A549 (cell line): ENCODE results near the gene WBP11. TPM values are rescaled to one million over a fixed set of nuclear protein-coding genes. Genes with fewer than 3 reads are reported as not detected.
A peak's percentile ranks its signal among the peaks of the same experiment; 100 is the strongest.

Source experiments
- ATAC-seq, 2 experiments: fragments of 200-7000 bp in 1 of 2; fragments of >200 bp in 1 of 2; cut with Nextera tagmentation in 1 of 2; cut with Tn5 transposase in 1 of 2; 3 replicates each; pipeline versions ENCODE4 v1.8.0 to v1.9.1; 2018 to 2020; ENCODE audit warnings: mild to moderate bottlenecking in 1 of 2, moderate library complexity in 1 of 2
- CTCF ChIA-PET: fragments of 300-600 bp; sonication (Branson Sonifier 250); formaldehyde crosslinking; extraction: SDS; loops from one replicate; lab custom pipeline; 2021; ENCODE audit warnings: antibody characterized with exemption, inconsistent platforms; lab: Yijun Ruan, JAX
- POLR2A ChIA-PET: fragments of 350-600 bp; formaldehyde crosslinking; extraction: SDS; loops from one replicate; lab custom pipeline; 2021; ENCODE audit warnings: antibody characterized with exemption, inconsistent platforms; lab: Yijun Ruan, JAX
- DNase-seq, 2 experiments: peaks; one replicate each; pipeline versions ENCODE4 v3.0.0 to v3.0.0-alpha.2; 2011 to 2016; ENCODE audit warnings: low read depth in 1 of 2, low spot score in 1 of 2
- FAIRE-seq: peaks from 2 replicates; lab custom pipeline; 2011; peaks lifted over from hg19 to GRCh38; lab: Jason Lieb, UNC
- H3K27ac ChIP-seq, 2 experiments: fragments of >200 bp; sonication (Bioruptor Twin); formaldehyde crosslinking; 3 replicates each; pipeline ENCODE4 v1.5.1; 2016 to 2017
- H3K4me1 ChIP-seq: fragments of >200 bp; sonication (Bioruptor Twin); formaldehyde crosslinking; 3 replicates; pipeline ENCODE4 v1.6.1; 2016
- H3K4me2 ChIP-seq: fragments of >200 bp; sonication (Bioruptor Twin); formaldehyde crosslinking; 3 replicates; pipeline ENCODE4 v1.6.1; 2016
- H3K4me3 ChIP-seq: fragments of >200 bp; sonication (Bioruptor Twin); formaldehyde crosslinking; 3 replicates; pipeline ENCODE4 v1.5.1; 2016
- H3K9me3 ChIP-seq: fragments of >200 bp; sonication (Bioruptor Twin); formaldehyde crosslinking; 3 replicates; pipeline ENCODE4 v1.6.1; 2016
- ATOH8 ChIP-seq: fragments of 250-450 bp; sonication (Bioruptor Pico); IDR thresholded peaks from 2 replicates; pipeline ENCODE4 v1.5.0; 2020; ENCODE audit warnings: low read depth, mild to moderate bottlenecking, moderate library complexity
- CBX2 ChIP-seq: fragments of 200-600 bp; sonication (generic); IDR thresholded peaks from 2 replicates; pipeline ENCODE4 v1.6.1; 2016; ENCODE audit warnings: low read depth, mild to moderate bottlenecking, borderline replicate concordance
- CBX8 ChIP-seq: fragments of 200-600 bp; sonication (generic); IDR thresholded peaks from 2 replicates; pipeline ENCODE4 v1.6.1; 2016
- CHD2 ChIP-seq: fragments of 150-350 bp; IDR thresholded peaks from 2 replicates; pipeline ENCODE4 v1.6.1; 2014; ENCODE audit warnings: low read length; ENCODE audit not compliant: partially characterized antibody
- CTCF ChIP-seq: fragments of >200 bp; sonication (Bioruptor Twin); formaldehyde crosslinking; IDR thresholded peaks from 3 replicates; pipeline ENCODE4 v1.5.1; 2016
- EHF ChIP-seq: fragments of 250-450 bp; sonication (Bioruptor Pico); IDR thresholded peaks from 2 replicates; pipeline ENCODE4 v1.5.0; 2020; ENCODE audit warnings: mild to moderate bottlenecking
- ESRRA ChIP-seq: fragments of 150-350 bp; IDR thresholded peaks from 2 replicates; pipeline ENCODE4 v1.6.1; 2014; ENCODE audit warnings: mild to moderate bottlenecking, low read length, borderline replicate concordance
- HDAC2 ChIP-seq: fragments of 200-600 bp; sonication (generic); IDR thresholded peaks from 2 replicates; pipeline ENCODE4 v1.6.1; 2016
- HEYL ChIP-seq: fragments of 250-450 bp; sonication (Bioruptor Pico); IDR thresholded peaks from 2 replicates; pipeline ENCODE4 v1.8.0; 2021; ENCODE audit warnings: mild to moderate bottlenecking, moderate library complexity
- HMGXB4 ChIP-seq: fragments of 250-450 bp; sonication (Bioruptor Pico); IDR thresholded peaks from 2 replicates; pipeline ENCODE4 v1.5.0; 2021; ENCODE audit warnings: mild to moderate bottlenecking, moderate library complexity, borderline replicate concordance
- HOXB13 ChIP-seq: fragments of 250-450 bp; sonication (Bioruptor Pico); IDR thresholded peaks from 2 replicates; pipeline ENCODE4 v1.5.0; 2020; ENCODE audit warnings: low read depth, mild to moderate bottlenecking, moderate library complexity
- HOXB5 ChIP-seq: fragments of 250-450 bp; sonication (Bioruptor Pico); IDR thresholded peaks from 2 replicates; pipeline ENCODE4 v1.5.0; 2020; ENCODE audit warnings: mild to moderate bottlenecking, moderate library complexity
- JUN ChIP-seq, 2 experiments: fragments of >200 bp; sonication (Bioruptor Twin); formaldehyde crosslinking; IDR thresholded peaks; 2 replicates in 1 of 2; 3 replicates in 1 of 2; pipeline ENCODE4 v1.6.1; 2016 to 2017
- JUNB ChIP-seq: fragments of >200 bp; sonication (Bioruptor Twin); formaldehyde crosslinking; IDR thresholded peaks from 2 replicates; pipeline ENCODE4 v1.6.1; 2016
- KDM5A ChIP-seq: fragments of 200-600 bp; sonication (generic); IDR thresholded peaks from 2 replicates; pipeline ENCODE4 v1.6.1; 2016; ENCODE audit warnings: antibody characterized with exemption, mild to moderate bottlenecking
- MAFK ChIP-seq: fragments of 450-650 bp; IDR thresholded peaks from 2 replicates; pipeline ENCODE4 v1.6.1; 2014; ENCODE audit not compliant: partially characterized antibody
- MAX ChIP-seq: IDR thresholded peaks from 2 replicates; pipeline ENCODE4 v1.6.1; 2012
- MAZ ChIP-seq: fragments of 150-350 bp; IDR thresholded peaks from 2 replicates; pipeline ENCODE4 v1.6.1; 2014; ENCODE audit warnings: antibody characterized with exemption, low read depth, low read length, borderline replicate concordance
- MYC ChIP-seq: IDR thresholded peaks from 2 replicates; pipeline ENCODE4 v1.6.1; 2012; ENCODE audit warnings: mild to moderate bottlenecking, inconsistent platforms, low read length, improper control_type of control experiment, borderline replicate concordance
- PBX3 ChIP-seq: IDR thresholded peaks from 2 replicates; pipeline ENCODE4 v1.6.1; 2012
- PHF8 ChIP-seq: fragments of 200-600 bp; sonication (generic); IDR thresholded peaks from 2 replicates; pipeline ENCODE4 v1.6.1; 2016; ENCODE audit warnings: low read depth, mild to moderate bottlenecking, antibody characterized with exemption, moderate library complexity, borderline replicate concordance
- POLR2AphosphoS2 ChIP-seq: conservative IDR thresholded peaks from 2 replicates; pipeline ENCODE4 v1.6.1; 2012; ENCODE audit warnings: low read length, improper control_type of control experiment, inconsistent platforms
- RAD21 ChIP-seq, 2 experiments: fragments of >200 bp in 1 of 2; sonication (Bioruptor Twin) in 1 of 2; formaldehyde crosslinking in 1 of 2; IDR thresholded peaks in 1 of 2; conservative IDR thresholded peaks in 1 of 2; 2 replicates in 1 of 2; 3 replicates in 1 of 2; pipeline ENCODE4 v1.6.1; 2012 to 2018; ENCODE audit warnings: inconsistent platforms in 1 of 2
- RARB ChIP-seq: fragments of 250-450 bp; sonication (Bioruptor Pico); IDR thresholded peaks from 2 replicates; pipeline ENCODE4 v1.8.0; 2021; ENCODE audit warnings: mild to moderate bottlenecking, moderate library complexity
- RCOR1 ChIP-seq: fragments of 150-350 bp; IDR thresholded peaks from 2 replicates; pipeline ENCODE4 v1.6.1; 2014; ENCODE audit warnings: antibody characterized with exemption, low read length, low read depth
- RFX5 ChIP-seq: fragments of 450-650 bp; IDR thresholded peaks from 2 replicates; pipeline ENCODE4 v1.7.1; 2014; ENCODE audit warnings: antibody characterized with exemption, mild to moderate bottlenecking, moderate library complexity
- RNF2 ChIP-seq: fragments of 200-600 bp; sonication (generic); IDR thresholded peaks from 2 replicates; pipeline ENCODE4 v1.6.1; 2016; ENCODE audit warnings: low read depth, mild to moderate bottlenecking, antibody characterized with exemption, moderate library complexity, borderline replicate concordance
- SREBF2 ChIP-seq: fragments of 450-650 bp; IDR thresholded peaks from 2 replicates; pipeline ENCODE4 v1.6.1; 2014; ENCODE audit warnings: mild to moderate bottlenecking, moderate library complexity
- USF2 ChIP-seq: fragments of 450-650 bp; IDR thresholded peaks from 2 replicates; pipeline ENCODE4 v1.6.1; 2014; ENCODE audit warnings: antibody characterized with exemption
- ZFP36 ChIP-seq: fragments of 450-650 bp; IDR thresholded peaks from 2 replicates; pipeline ENCODE4 v1.6.1; 2014; ENCODE audit warnings: borderline replicate concordance; ENCODE audit not compliant: partially characterized antibody
- ZSCAN20 ChIP-seq: fragments of 250-450 bp; sonication (Bioruptor Pico); IDR thresholded peaks from 2 replicates; pipeline ENCODE4 v1.8.0; 2022; ENCODE audit warnings: mild to moderate bottlenecking, moderate library complexity
- WGBS: methylation state at CpG from one replicate; pipeline ENCODE4 v1.1.6; 2017; ENCODE audit errors: missing lambda C conversion rate; 5-methylcytosine and 5-hydroxymethylcytosine counted together
- polyA plus RNA-seq, 4 experiments: library from polyadenylated mRNA; depleted of rRNA in 3 of 4; stranded (reverse); fragments of >200 nt; fragmentation: RNase III in 1 of 4; extraction: RNeasy Plus Mini Kit Qiagen cat#74134 plus additional on column Dnase treatment in 1 of 4; gene quantifications; 2 replicates in 3 of 4; 3 replicates in 1 of 4; pipeline ENCODE4 v1.2.3, GENCODE V29; 2011 to 2017

The WBP11 gene
- polyA plus RNA-seq, 2 of the 4 experiments (the other 2 are of a cell fraction), result 45.7 to 50.3 TPM

- peaks cover 11% of the 10 kb centered on the region; the same call in 2 of the 3 replicates for H3K9me3 ChIP-seq
- 1% methylated on average over 7 of the region's 7 CpGs for WGBS
- peak overlapping the region; percentile 17; the same call in 2 of the 3 replicates for H3K4me3 ChIP-seq
- FAIRE-seq (peak; percentile 100), DNase-seq (peak; percentile 50 to 86), ATAC-seq (peak; percentile 96 to 98)
- H3K4me2 ChIP-seq, result peak overlapping the region; percentile 70
- ChIA-PET POLR2A (interaction anchor here (1.0 to 2.2 kb wide), 6 partner anchors 22 to 66 kb away, joined by 3 to 20 read pairs (median 8); partner anchors contain the start of genes C12orf60, SMCO3 and WBP11), CTCF (interaction anchor here (0.8 to 2.1 kb wide), 9 partner anchors 10 to 385 kb away, joined by 3 to 17 read pairs (median 5); no protein-coding TSS in a partner anchor)
- H3K4me1 ChIP-seq, result peaks cover 59% of the 10 kb centered on the region
- peak overlapping the region; percentile 80 to 90 for H3K27ac ChIP-seq
- TF ChIP-seq MYC, result no peak
- TF ChIP-seq HDAC2, result no peak
- TF ChIP-seq HEYL (CRISPR knock-in tag), result no peak
- TF ChIP-seq POLR2AphosphoS2, result no peak
- no peak for TF ChIP-seq CTCF
- no peak for TF ChIP-seq CBX2
- TF ChIP-seq RARB (CRISPR knock-in tag), result no peak
- no peak for TF ChIP-seq SREBF2
- TF ChIP-seq PBX3, result no peak
- no peak for TF ChIP-seq RCOR1
- peak; percentile 69 to 72; a peak in 3 of 5 replicates for TF ChIP-seq JUN (IDR thresholded peaks at IDR 0.05)
- TF ChIP-seq CBX8, result no peak
- TF ChIP-seq JUNB, result peak; percentile 96
- TF ChIP-seq RFX5, result no peak
- TF ChIP-seq ATOH8, result no peak
- peak; percentile 55 for TF ChIP-seq MAX
- TF ChIP-seq RAD21 (conservative IDR thresholded peaks at IDR 0.05 in 1 of 2, IDR thresholded peaks at IDR 0.05 in 1 of 2), result peak in 1 of 2 experiments; percentile 20; a peak in 3 of 5 replicates
- TF ChIP-seq EHF (CRISPR knock-in tag), result no peak
- TF ChIP-seq KDM5A, result no peak
- TF ChIP-seq PHF8, result no peak
- no peak for TF ChIP-seq ESRRA
- no peak for TF ChIP-seq ZSCAN20
- TF ChIP-seq MAFK, result no peak
- no peak for TF ChIP-seq CHD2
- TF ChIP-seq RNF2, result no peak
- no peak for TF ChIP-seq HOXB13 (CRISPR knock-in tag)
- TF ChIP-seq MAZ, result no peak
- TF ChIP-seq USF2, result no peak
- no peak for TF ChIP-seq ZFP36
- no peak for TF ChIP-seq HOXB5 (CRISPR knock-in tag)
- TF ChIP-seq HMGXB4 (CRISPR knock-in tag), result no peak
Measured at GRCh38 chr12:14836336-14837210, 33.3 kb upstream of the WBP11 start.
